Measurements from ENCODE around the gene ZFX.

ZFX gene

GRCh38 chrX:24243188-24243587 is 93.7 kb downstream of the ZFX start:
- DNase-seq: no peak

- DNase-seq: no peak
These were observed 94.2 kb downstream of the ZFX start for GRCh38 chrX:24243692-24244091.

DNA sequence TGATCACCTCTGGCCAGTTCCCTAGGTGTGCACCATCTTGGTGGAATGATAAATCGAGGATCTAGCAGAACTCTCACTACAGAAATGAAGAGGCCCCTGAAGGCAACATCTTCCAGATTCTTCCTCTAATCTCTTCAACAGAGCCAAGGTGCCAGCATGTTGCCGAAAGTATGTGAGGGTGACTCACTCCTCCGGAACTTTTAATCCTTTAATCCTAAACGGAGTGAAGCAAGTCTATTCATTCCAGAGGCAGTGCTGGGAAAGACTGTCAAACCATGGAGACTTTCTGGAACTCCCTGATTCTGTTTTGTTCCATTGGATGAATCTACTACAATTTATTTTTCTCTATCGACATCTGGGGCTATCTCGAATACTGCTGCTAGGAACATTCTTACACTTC is 95.7 kb downstream of the ZFX start:
- DNase-seq: no peak

DNA sequence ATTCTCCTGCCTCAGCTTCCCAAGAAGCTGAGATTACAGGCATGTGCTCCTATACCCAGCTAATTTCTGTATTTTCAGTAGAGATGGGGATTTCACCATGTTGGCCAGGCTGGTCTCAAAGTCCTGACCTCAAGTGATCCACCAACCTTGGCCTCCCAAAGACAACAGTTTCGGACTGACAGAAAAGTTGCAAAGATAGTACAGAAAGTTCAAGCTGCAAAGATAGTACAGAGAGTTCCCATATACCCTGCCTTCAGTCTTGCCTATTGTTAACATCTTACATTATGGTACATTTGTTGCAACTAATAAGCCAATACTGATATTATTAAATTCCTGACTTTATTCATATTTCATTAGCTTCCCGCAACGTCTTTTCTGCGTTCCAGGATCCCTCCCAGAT is 98.5 kb downstream of the ZFX start:
- DNase-seq: no peak

GRCh38 chrX:24253030-24253429 is 103.5 kb downstream of the ZFX start:
- DNase-seq: no peak

DNA sequence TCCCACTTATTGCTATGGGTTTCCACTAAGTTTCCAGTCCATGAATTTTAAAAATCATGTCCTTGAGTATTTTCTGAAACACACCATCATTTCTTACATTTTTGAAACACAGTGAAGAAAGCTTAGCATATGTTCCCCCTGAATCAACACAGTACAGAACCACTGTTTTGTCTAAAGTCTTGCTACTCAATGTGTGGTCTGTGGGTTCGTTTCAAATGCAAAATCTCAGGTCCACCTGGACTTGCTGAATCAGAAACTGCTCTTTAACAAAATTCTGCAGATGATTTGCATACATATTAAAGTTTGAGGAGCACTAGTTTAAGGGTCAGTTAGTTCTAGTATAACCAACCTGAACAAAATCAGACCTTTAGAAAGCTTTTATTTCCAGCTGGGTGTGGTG is 103.9 kb downstream of the ZFX start:
- no peak for DNase-seq

DNA sequence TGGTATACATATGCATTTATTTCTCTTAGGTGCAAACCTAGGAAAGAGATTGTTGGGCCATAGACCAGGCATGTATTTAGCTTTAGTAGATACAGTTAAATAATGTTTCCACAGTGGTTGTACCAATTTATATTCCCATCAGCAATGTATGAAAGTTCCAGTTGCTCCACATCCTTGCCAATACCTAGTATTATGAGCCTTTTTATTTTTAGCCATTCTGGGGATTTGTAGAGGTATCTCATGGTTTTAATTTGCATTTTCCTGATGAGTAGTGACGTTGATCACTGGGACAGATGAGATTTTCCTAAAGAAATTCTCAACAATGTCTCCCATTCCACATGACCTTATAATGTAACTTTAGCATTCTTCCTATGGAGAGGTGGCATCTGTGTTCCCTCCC is 107.5 kb downstream of the ZFX start:
- DNase-seq: no peak

- peak; percentile 78 for DNase-seq
These were observed 110.2 kb downstream of the ZFX start for GRCh38 chrX:24259544-24260240.

DNA sequence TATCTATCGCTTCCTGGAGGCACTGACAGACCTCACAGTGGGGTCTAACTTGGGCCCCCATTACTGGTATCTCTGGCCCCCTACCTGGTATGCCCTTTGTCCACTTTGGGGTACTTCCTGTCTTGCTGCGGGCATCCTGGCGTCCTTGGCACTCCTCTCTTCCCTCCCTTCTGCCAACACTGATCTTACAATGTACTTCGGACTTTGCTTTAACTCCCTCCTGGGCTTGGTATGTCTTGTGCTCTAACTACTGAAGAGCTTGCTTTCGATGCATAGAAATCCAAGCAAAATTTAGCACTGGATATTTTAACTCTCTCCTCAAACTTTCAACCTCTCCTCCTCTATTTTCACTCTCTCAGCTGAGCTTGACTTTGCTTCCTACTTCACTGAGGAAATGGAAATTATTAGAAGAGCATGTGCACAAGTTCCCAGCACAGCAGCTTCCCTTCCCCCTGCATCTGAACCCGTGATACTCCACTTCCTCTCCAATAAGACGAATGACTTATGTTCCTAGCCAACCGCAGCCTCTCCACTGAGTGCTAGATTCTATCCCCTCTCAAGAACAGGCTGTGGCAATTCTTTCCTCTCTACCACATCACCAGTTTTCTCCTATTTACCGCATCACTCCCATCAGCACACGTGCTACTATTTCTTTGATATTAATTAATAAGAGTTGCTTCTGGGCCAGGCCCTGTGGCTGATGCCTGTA is 111.5 kb downstream of the ZFX start:
- no peak for DNase-seq

GRCh38 chrX:24262309-24262708 is 112.8 kb downstream of the ZFX start:
- DNase-seq: no peak

- peak; percentile 51 for DNase-seq
These were observed 114.9 kb downstream of the ZFX start for GRCh38 chrX:24264383-24264782.

Data from DMS53 (cell line).